Subcutaneous adipose tissue (tissue), 4 donors: ENCODE data around the gene MUC4. TPM values are rescaled to one million over a fixed set of nuclear protein-coding genes. Genes with fewer than 3 reads are reported as not detected.

Experiments
- total RNA-seq, 4 donors: library from RNA; depleted of rRNA; stranded (reverse); fragments of >200 nt; gene quantifications; one replicate each; pipeline ENCODE4 v1.1.0, GENCODE V29; 2016
- TF ChIP-seq, protein P1 (sequence below): fragments of 450-650 bp; IDR thresholded peaks from one replicate; pipeline ENCODE4 v1.5.1; 2016; ENCODE audit warnings: low read depth, mild to moderate bottlenecking, control low read depth, antibody characterized with exemption, moderate library complexity

The MUC4 gene
- total RNA-seq, 4 donors from 2014 or later, result not detected

DNA sequence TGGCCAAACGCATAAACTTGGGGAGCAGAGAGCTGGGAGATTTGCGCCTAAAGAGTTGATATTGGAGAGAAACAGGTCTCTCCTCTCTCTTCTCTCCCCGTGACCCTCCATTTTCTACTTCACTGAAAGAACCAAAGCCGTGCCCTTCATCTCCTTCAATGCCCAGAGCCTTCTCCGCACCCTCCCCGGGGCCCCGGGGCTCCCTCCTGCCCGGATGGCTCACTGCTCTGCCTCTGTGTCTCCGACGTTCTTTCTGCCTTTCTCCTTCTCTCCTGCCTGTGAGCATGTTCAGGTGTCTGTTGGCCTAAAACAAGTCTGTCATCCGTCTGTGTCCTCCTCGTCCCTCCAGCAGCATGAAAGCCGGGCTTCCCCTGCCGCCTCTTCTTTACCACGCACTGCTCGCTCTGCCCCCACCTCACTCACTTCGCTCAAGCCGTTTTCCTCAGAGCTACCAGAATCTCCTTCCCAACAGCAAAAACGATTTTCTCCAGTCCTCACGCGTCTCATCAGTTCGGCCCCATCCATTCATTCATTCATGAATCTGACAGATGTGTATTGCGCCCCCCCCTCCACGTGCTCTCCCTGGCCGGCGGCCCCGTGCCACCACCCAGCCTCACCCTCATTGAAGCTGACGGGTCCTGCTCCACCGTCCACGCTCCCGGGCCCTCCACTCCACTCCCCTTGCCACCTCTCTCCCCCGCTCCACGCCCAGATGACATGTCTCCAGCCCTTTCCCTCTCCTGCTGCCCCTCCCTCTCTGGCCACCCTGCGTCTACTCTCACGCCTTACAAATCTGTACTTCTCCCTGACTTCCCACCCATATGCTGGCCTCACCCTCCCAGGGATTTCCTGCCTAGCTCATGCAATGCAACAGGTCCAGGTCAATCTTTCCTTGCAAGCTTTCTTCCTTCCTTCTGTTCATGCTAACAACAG is 10.2 kb downstream of the MUC4 start:
- TF ChIP-seq, protein P1, sequence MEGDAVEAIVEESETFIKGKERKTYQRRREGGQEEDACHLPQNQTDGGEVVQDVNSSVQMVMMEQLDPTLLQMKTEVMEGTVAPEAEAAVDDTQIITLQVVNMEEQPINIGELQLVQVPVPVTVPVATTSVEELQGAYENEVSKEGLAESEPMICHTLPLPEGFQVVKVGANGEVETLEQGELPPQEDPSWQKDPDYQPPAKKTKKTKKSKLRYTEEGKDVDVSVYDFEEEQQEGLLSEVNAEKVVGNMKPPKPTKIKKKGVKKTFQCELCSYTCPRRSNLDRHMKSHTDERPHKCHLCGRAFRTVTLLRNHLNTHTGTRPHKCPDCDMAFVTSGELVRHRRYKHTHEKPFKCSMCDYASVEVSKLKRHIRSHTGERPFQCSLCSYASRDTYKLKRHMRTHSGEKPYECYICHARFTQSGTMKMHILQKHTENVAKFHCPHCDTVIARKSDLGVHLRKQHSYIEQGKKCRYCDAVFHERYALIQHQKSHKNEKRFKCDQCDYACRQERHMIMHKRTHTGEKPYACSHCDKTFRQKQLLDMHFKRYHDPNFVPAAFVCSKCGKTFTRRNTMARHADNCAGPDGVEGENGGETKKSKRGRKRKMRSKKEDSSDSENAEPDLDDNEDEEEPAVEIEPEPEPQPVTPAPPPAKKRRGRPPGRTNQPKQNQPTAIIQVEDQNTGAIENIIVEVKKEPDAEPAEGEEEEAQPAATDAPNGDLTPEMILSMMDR, result no peak

DNA sequence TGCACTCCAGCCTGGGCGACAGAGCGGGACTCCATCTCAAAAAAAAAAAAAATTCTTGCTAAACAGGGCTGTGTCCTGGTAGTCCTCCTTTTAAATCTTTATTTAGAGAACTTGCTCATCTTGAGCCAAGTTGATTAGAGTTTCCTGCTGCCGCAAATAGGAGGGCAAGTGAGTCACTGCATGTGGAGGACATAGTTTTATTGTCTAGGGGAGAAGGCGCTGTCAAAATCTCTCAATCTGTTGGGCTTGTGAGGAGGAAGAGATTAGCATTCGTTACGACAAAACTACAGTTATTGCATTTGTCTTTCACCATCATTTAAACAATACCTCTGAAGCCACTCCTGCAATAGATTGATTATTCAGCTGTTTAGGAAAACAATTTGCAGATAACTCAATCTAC is 11.5 kb downstream of the MUC4 start:
- TF ChIP-seq, protein P1, result no peak

DNA sequence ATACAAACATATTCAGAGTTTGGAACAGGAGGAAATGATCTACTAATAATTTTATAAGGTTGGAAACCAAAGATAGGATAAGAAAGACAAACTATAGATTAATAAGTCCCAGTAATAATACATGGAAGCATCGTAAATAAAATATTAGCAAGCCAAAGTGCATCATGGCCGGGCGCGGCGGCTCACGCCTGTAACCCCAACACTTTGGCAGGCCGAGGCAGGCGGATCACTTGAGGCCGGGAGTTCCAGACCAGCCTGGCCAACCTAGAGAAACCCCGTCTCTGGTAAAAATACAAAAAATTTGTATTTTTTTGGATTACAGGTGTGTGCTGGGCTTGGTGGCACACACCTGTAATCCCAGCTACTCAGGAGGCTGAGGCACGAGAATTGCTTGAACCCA is 14.9 kb downstream of the MUC4 start:
- TF ChIP-seq, protein P1, result no peak

DNA sequence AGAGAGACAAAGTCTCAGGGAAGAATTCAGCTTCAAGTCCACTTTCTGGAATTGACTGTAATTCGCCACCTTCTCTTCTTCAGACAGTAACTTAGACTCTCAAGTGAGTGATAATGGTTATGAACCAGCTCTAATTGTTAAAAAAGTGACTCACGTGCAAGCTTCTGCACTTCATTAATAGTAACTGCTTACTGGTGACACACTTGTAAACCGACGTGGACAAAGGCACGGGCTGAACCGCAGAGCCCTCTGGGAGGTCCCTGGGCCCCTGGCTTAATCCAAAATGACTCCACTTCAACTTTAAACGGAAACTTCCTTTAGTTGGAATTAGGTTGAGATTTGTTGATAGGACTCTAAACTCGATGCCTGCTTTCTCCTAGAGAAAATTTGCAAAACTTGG is 17.0 kb downstream of the MUC4 start:
- TF ChIP-seq, protein P1, result no peak

DNA sequence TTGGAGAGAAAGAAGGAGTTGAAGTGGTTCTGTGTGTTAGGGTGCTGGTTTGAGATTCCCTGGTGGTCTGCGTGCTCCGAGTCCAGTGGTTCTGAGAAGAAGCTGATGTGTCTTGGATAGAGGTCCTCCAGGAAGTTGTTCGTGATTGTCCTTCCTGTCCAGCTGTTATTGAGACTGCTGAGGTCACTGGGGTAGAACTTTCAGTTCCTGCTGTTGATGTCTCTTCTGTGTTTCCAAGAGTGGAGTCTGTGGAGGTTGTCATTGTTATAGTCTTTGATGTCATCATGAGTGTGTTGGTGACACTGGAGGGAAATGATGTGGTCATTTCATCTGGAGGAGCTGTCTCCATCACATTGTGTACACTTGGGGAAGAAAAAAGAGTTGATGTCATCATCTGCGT is 20.8 kb downstream of the MUC4 start:
- TF ChIP-seq, protein P1, result no peak

DNA sequence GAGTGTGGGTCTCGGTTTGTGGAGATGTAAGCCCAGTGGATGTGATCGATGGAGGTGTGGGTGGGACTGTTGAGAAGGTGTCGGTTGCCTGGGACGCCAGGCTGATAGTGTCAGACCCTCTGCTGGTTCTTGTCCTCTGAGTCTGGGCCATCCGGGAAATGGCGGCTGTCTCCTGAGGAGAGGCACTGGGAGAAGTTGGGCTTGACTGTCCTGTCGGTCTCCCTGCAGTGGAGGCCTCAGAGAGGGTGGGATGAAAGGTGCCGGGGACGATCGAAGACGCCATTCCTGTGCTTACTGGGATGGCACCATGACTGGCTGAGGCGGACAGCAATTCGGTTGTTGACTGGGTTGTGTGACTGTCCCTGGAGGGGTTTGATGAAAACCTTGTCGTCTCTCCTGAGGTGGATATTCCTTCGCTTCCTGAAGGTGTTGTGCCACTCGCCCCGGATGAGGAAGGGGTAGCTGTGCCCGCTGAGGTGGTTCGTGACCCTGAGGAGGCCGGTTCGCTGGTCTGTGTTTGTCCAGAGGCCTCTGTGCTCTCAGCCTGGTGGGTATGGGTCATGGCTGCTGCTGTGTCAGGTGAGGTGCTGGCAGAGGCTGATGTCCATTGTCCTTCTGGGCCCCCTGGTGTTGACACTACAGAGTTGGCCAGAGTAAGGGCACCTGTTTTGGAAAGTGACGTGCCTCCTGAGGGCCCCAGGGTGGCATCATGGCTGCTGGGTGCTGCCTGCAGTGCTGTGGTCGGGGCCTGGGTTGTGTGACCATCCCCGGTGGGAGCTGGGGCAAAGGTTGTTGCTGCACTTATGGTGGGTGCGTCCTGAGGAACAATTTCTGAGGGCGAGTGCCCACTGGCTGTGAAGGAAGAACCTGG is 22.8 kb downstream of the MUC4 start:
- TF ChIP-seq, protein P1, result no peak

DNA sequence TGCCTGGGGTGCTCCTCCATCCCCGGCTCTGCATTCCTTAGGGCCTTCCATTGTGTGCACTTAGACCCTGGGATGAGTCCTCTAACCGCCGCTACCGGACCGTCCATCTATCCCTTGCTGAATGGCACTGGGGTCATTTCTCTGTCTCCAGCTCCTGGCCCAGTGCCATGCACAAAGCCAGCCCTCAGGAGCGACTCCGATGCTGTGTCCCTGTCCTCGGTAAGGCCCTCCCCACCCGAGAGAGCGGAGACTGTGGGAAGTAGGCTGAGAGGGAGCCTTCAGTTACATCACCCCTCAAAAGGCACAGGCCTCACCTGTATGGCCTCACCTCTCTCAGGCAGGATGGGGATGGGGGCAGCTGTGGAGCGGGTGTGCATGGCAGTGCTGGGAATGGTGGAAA is 33.8 kb downstream of the MUC4 start:
- TF ChIP-seq, protein P1, result no peak
